CD4-positive, alpha-beta memory T cell (primary cell): ENCODE results near the gene THG1L. TPM values are rescaled to one million over a fixed set of nuclear protein-coding genes. Genes with fewer than 3 reads are reported as not detected.
"Not testable (repeated sequence)": the region's sequence is repeated elsewhere in the genome, so short reads cannot be mapped to it uniquely, and the experiment has no call there.

ENCODE experiments used
- CTCF ChIA-PET: fragments of 350-600 bp; sonication (Branson Sonifier 250); formaldehyde crosslinking; loops from one replicate; lab custom pipeline; 2021; ENCODE audit warnings: inconsistent platforms; ENCODE audit not compliant: partially characterized antibody; lab: Charles Lee
- POLR2A ChIA-PET: fragments of 350-600 bp; sonication (Branson Sonifier 250); formaldehyde crosslinking; loops from one replicate; lab custom pipeline; 2021; ENCODE audit not compliant: partially characterized antibody; lab: Charles Lee
- DNase-seq, 5 donors: peaks; one replicate each; pipeline versions ENCODE4 v3.0.0 to v3.0.0-alpha.2; 2020 to 2022; ENCODE audit warnings: mixed read lengths in 1 of 5
- H3K27ac ChIP-seq: one replicate; pipeline ENCODE4 v1.7.0; 2013; ENCODE audit warnings: low read depth, low read length
- H3K27me3 ChIP-seq: 2 replicates; pipeline ENCODE4 v1.7.0; 2013; ENCODE audit warnings: mild to moderate bottlenecking, low read length, moderate library complexity; ENCODE audit not compliant: insufficient read depth
- H3K36me3 ChIP-seq: 2 replicates; pipeline ENCODE4 v1.7.0; 2013; ENCODE audit warnings: mild to moderate bottlenecking, low read length, moderate library complexity; ENCODE audit not compliant: insufficient read depth
- H3K4me1 ChIP-seq: 2 replicates; pipeline ENCODE4 v1.7.0; 2013; ENCODE audit warnings: mild to moderate bottlenecking, low read length, moderate library complexity; ENCODE audit not compliant: insufficient read depth
- H3K4me3 ChIP-seq, 2 donors: one replicate each; pipeline ENCODE4 v1.7.0; 2013; ENCODE audit warnings: low read length in 2 of 2, mild to moderate bottlenecking in 1 of 2
- H3K9me3 ChIP-seq, 2 donors: one replicate each; pipeline ENCODE4 v1.7.0; 2013; ENCODE audit warnings: low read length in 2 of 2, control low read depth in 1 of 2; ENCODE audit not compliant: control insufficient read depth in 1 of 2
- H3K27ac Mint-ChIP-seq, 7 donors: one replicate each; pipeline ENCODE4 v1.8.0; 2020 to 2021; ENCODE audit warnings: mixed read lengths in 7 of 7, mild to moderate bottlenecking in 6 of 7, inconsistent platforms in 3 of 7, moderate library complexity in 3 of 7
- H3K27me3 Mint-ChIP-seq, 2 donors: one replicate each; pipeline ENCODE4 v1.8.0; 2020 to 2021; ENCODE audit warnings: mixed read lengths in 2 of 2
- H3K36me3 Mint-ChIP-seq, 2 donors: one replicate each; pipeline ENCODE4 v1.8.0; 2020 to 2021; ENCODE audit warnings: mixed read lengths in 2 of 2, inconsistent platforms in 1 of 2, mild to moderate bottlenecking in 1 of 2
- H3K4me1 Mint-ChIP-seq, 4 donors: one replicate each; pipeline ENCODE4 v1.8.0; 2020 to 2021; ENCODE audit warnings: mixed read lengths in 4 of 4, mild to moderate bottlenecking in 1 of 4
- H3K4me3 Mint-ChIP-seq, 8 donors: one replicate each; pipeline ENCODE4 v1.8.0; 2020 to 2021; ENCODE audit warnings: mixed read lengths in 8 of 8, mild to moderate bottlenecking in 7 of 8, moderate library complexity in 6 of 8, inconsistent platforms in 3 of 8
- H3K9me3 Mint-ChIP-seq, 8 donors: one replicate each; pipeline ENCODE4 v1.8.0; 2020 to 2021; ENCODE audit warnings: mixed read lengths in 8 of 8, mild to moderate bottlenecking in 5 of 8, inconsistent platforms in 3 of 8, moderate library complexity in 1 of 8
- intact Hi-C: fragments of 100-400 bp; cut with micrococcal nuclease; formaldehyde crosslinking; loops from one replicate; pipeline ENCODE4 v1.15.1; 2023
- polyA plus RNA-seq, 2 donors: library from polyadenylated mRNA; unstranded; fragments of 300-500 nt; fragmentation: Illumina TruSeq; gene quantifications; one replicate each; pipeline ENCODE4 v1.2.3, GENCODE V29; 2021
- total RNA-seq, 2 experiments: library from RNA; stranded (reverse); gene quantifications; one replicate each; pipeline ENCODE4 v1.2.3, GENCODE V29; 2021

The THG1L gene
- total and polyA plus RNA-seq, 4 experiments from 2014 or later = 5.7 to 10.5 (median 7.9) TPM

- H3K36me3 ChIP-seq = no peaks in the 10 kb centered on the region
- no peaks in the 10 kb centered on the region for H3K27me3 ChIP-seq
- H3K27ac ChIP-seq = no peak overlapping the region
- H3K9me3 Mint-ChIP-seq = no peaks in the 10 kb centered on the region
- no peak overlapping the region for H3K4me3 Mint-ChIP-seq
- H3K4me1 Mint-ChIP-seq = peaks cover 14 to 22% (median 18%) of the 10 kb centered on the region in 4 donors
- ChIA-PET CTCF (no interaction called here), POLR2A (no interaction called here)
- H3K27ac Mint-ChIP-seq = peak overlapping the region in 1 of 7 donors; percentile 54
- no peaks in the 10 kb centered on the region for H3K9me3 ChIP-seq
- intact Hi-C loops = no loop called here
- DNase-seq = no peak
- H3K27me3 Mint-ChIP-seq = no peaks in the 10 kb centered on the region
- H3K36me3 Mint-ChIP-seq = no peaks in the 10 kb centered on the region
- H3K4me1 ChIP-seq = peaks cover 21% of the 10 kb centered on the region
- no peak overlapping the region for H3K4me3 ChIP-seq
These were observed 17.2 kb upstream of the THG1L start for GRCh38 chr5:157713830-157714595.

GRCh38 chr5:157714596-157714864, 16.7 kb upstream of the THG1L start:
- peaks cover 14 to 22% (median 18%) of the 10 kb centered on the region in 4 donors for H3K4me1 Mint-ChIP-seq
- ChIA-PET CTCF (interaction anchor here (0.9 kb wide), 1 partner anchor 63 kb away, joined by 3 read pairs; no protein-coding TSS in a partner anchor), POLR2A (no interaction called here)
- no peak for DNase-seq
- H3K36me3 Mint-ChIP-seq = no peaks in the 10 kb centered on the region
- no peak overlapping the region for H3K27ac ChIP-seq
- H3K27me3 ChIP-seq = no peaks in the 10 kb centered on the region
- no peak overlapping the region for H3K4me3 Mint-ChIP-seq
- H3K4me3 ChIP-seq = no peak overlapping the region
- no peaks in the 10 kb centered on the region for H3K9me3 ChIP-seq
- no peaks in the 10 kb centered on the region for H3K36me3 ChIP-seq
- intact Hi-C loops = no loop called here
- peaks cover 21% of the 10 kb centered on the region for H3K4me1 ChIP-seq
- no peaks in the 10 kb centered on the region for H3K27me3 Mint-ChIP-seq
- H3K27ac Mint-ChIP-seq = no peak overlapping the region
- no peaks in the 10 kb centered on the region for H3K9me3 Mint-ChIP-seq

- Mint-ChIP-seq H3K4me1 (peaks cover 16 to 26% (median 20%) of the 10 kb centered on the region in 4 donors), H3K27me3 (no peaks in the 10 kb centered on the region), H3K9me3 (peaks cover 0 to 4% (median 0%) of the 10 kb centered on the region in 8 donors), H3K36me3 (no peaks in the 10 kb centered on the region), H3K4me3 (peak overlapping the region in 6 of 8 donors; percentile 27 to 78 (median 54)), H3K27ac (peak overlapping the region in 6 of 7 donors; percentile 23 to 72 (median 42))
- ChIA-PET CTCF (interaction anchor here (0.6 to 7.8 kb wide), 50 partner anchors 10 to 465 kb away, joined by 3 to 137 read pairs (median 4); partner anchors contain the start of genes ADAM19, C5orf52, LSM11 and SOX30), POLR2A (interaction anchor here (0.6 to 2.5 kb wide), 9 partner anchors 13 to 286 kb away, joined by 3 to 11 read pairs (median 4); partner anchors contain the start of genes LSM11 and THG1L)
- Histone ChIP-seq H3K27ac (no peak overlapping the region), H3K27me3 (no peaks in the 10 kb centered on the region), H3K36me3 (no peaks in the 10 kb centered on the region), H3K9me3 (no peaks in the 10 kb centered on the region), H3K4me3 (no peak overlapping the region), H3K4me1 (peaks cover 21% of the 10 kb centered on the region)
- peak; percentile 37 to 61 (median 45) for DNase-seq
- intact Hi-C loops = loop anchor here (1.0 to 2.0 kb wide), 7 partner anchors 25 to 390 kb away; partner anchors contain the start of gene LSM11
These were observed 12.7 kb upstream of the THG1L start for GRCh38 chr5:157718519-157718918.

GRCh38 chr5:157719245-157719644, 12.0 kb upstream of the THG1L start:
- no peaks in the 10 kb centered on the region for H3K9me3 ChIP-seq
- Mint-ChIP-seq H3K27me3 (no peaks in the 10 kb centered on the region), H3K36me3 (no peaks in the 10 kb centered on the region), H3K4me3 (no peak overlapping the region), H3K4me1 (peaks cover 15 to 26% (median 20%) of the 10 kb centered on the region in 4 donors), H3K27ac (peak overlapping the region in 1 of 7 donors; percentile 53), H3K9me3 (peaks cover 0 to 4% (median 0%) of the 10 kb centered on the region in 8 donors)
- intact Hi-C loops = loop anchor here (2.0 kb wide), 3 partner anchors 178 to 376 kb away; no protein-coding TSS in a partner anchor
- ChIA-PET CTCF (interaction anchor here (0.6 to 7.8 kb wide), 40 partner anchors 11 to 447 kb away, joined by 3 to 137 read pairs (median 4); partner anchors contain the start of genes ADAM19, C5orf52, LSM11 and SOX30), POLR2A (interaction anchor here (0.6 to 2.5 kb wide), 9 partner anchors 12 to 287 kb away, joined by 3 to 11 read pairs (median 4); partner anchors contain the start of genes LSM11 and THG1L)
- H3K27me3 ChIP-seq = no peaks in the 10 kb centered on the region
- no peak for DNase-seq
- H3K27ac ChIP-seq = no peak overlapping the region
- H3K4me1 ChIP-seq = peaks cover 21% of the 10 kb centered on the region
- no peaks in the 10 kb centered on the region for H3K36me3 ChIP-seq
- no peak overlapping the region for H3K4me3 ChIP-seq

GRCh38 chr5:157721159-157721558, 10.1 kb upstream of the THG1L start:
- H3K4me1 Mint-ChIP-seq = peaks cover 15 to 26% (median 20%) of the 10 kb centered on the region in 4 donors
- peaks cover 0 to 4% (median 0%) of the 10 kb centered on the region in 8 donors for H3K9me3 Mint-ChIP-seq
- no peak overlapping the region for H3K27ac Mint-ChIP-seq
- H3K9me3 ChIP-seq = no peaks in the 10 kb centered on the region
- H3K27ac ChIP-seq = no peak overlapping the region
- H3K36me3 Mint-ChIP-seq = no peaks in the 10 kb centered on the region
- no peaks in the 10 kb centered on the region for H3K27me3 ChIP-seq
- H3K4me3 ChIP-seq = no peak overlapping the region
- no peak for DNase-seq
- ChIA-PET CTCF (interaction anchor here (1.5 to 7.8 kb wide), 4 partner anchors 9 to 378 kb away, joined by 7 to 137 read pairs (median 26); partner anchors contain the start of genes LSM11 and THG1L), POLR2A (interaction anchor here (1.0 kb wide), 1 partner anchor 17 kb away, joined by 3 read pairs; no protein-coding TSS in a partner anchor)
- no peaks in the 10 kb centered on the region for H3K36me3 ChIP-seq
- H3K27me3 Mint-ChIP-seq = no peaks in the 10 kb centered on the region
- H3K4me1 ChIP-seq = peaks cover 21% of the 10 kb centered on the region
- intact Hi-C loops = no loop called here
- no peak overlapping the region for H3K4me3 Mint-ChIP-seq

- H3K27ac ChIP-seq, H3K36me3 Mint-ChIP-seq, DNase-seq, H3K9me3 ChIP-seq, intact Hi-C loops, H3K27me3 Mint-ChIP-seq, H3K27me3 ChIP-seq, H3K27ac Mint-ChIP-seq, H3K9me3 Mint-ChIP-seq, POLR2A ChIA-PET, H3K36me3 ChIP-seq, H3K4me3 ChIP-seq, H3K4me3 Mint-ChIP-seq: not testable (repeated sequence)
- peaks cover 10% of the 10 kb centered on the region for H3K4me1 ChIP-seq
- CTCF ChIA-PET = interaction anchor here (1.1 to 7.8 kb wide), 2 partner anchors 290 to 292 kb away, joined by 3 to 137 read pairs; no protein-coding TSS in a partner anchor
- peaks cover 7 to 18% (median 11%) of the 10 kb centered on the region in 4 donors for H3K4me1 Mint-ChIP-seq
These were observed 8.3 kb upstream of the THG1L start for GRCh38 chr5:157722895-157723294.

- H3K4me3 Mint-ChIP-seq, POLR2A ChIA-PET, H3K9me3 Mint-ChIP-seq, intact Hi-C loops, H3K36me3 ChIP-seq, H3K9me3 ChIP-seq, H3K4me3 ChIP-seq, H3K27me3 ChIP-seq, H3K27ac Mint-ChIP-seq, H3K36me3 Mint-ChIP-seq, DNase-seq, H3K4me1 ChIP-seq, CTCF ChIA-PET, H3K27ac ChIP-seq, H3K27me3 Mint-ChIP-seq: not testable (repeated sequence)
- peaks cover 4 to 17% (median 9%) of the 10 kb centered on the region in 4 donors for H3K4me1 Mint-ChIP-seq
These were observed 4.6 kb upstream of the THG1L start for GRCh38 chr5:157726607-157727006.
